Measurements from ENCODE around the gene ADIPOR2.

Gene ADIPOR2

GRCh38 chr12:1769809-1770494 is 79.1 kb downstream of the ADIPOR2 start:
- no peak for DNase-seq (ENCODE audit: insufficient read length, low spot score)
- no peak for TF ChIP-seq POLR2A (IDR thresholded peaks at IDR 0.05; ENCODE audit: low read depth, low read length)
- FAIRE-seq, result peak; percentile 71

- FAIRE-seq (no peak), DNase-seq (ENCODE audit: insufficient read length, low spot score) (no peak)
- TF ChIP-seq POLR2A (IDR thresholded peaks at IDR 0.05; ENCODE audit: low read depth, low read length), result no peak
Observed at GRCh38 chr12:1773937-1774655, 83.2 kb downstream of the ADIPOR2 start.

- peak; percentile 97 for FAIRE-seq
Observed at GRCh38 chr12:1776170-1776921, 85.5 kb downstream of the ADIPOR2 start.

GRCh38 chr12:1777798-1778197 is 86.9 kb downstream of the ADIPOR2 start:
- DNase-seq (ENCODE audit: insufficient read length, low spot score), result no peak
- TF ChIP-seq POLR2A (IDR thresholded peaks at IDR 0.05; ENCODE audit: low read depth, low read length), result no peak
- FAIRE-seq, result peak; percentile 96

More at GRCh38 chr12:1776170-1776921, 85.5 kb downstream of the ADIPOR2 start:
- no peak for TF ChIP-seq POLR2A (IDR thresholded peaks at IDR 0.05; ENCODE audit: low read depth, low read length)
- DNase-seq (ENCODE audit: insufficient read length, low spot score), result no peak

- TF ChIP-seq POLR2A (IDR thresholded peaks at IDR 0.05; ENCODE audit: low read depth, low read length), result no peak
- FAIRE-seq (no peak), DNase-seq (ENCODE audit: insufficient read length, low spot score) (no peak)
Observed at GRCh38 chr12:1778911-1779310, 88.0 kb downstream of the ADIPOR2 start.

GRCh38 chr12:1779783-1780182 is 88.9 kb downstream of the ADIPOR2 start:
- no peak for TF ChIP-seq POLR2A (IDR thresholded peaks at IDR 0.05; ENCODE audit: low read depth, low read length)
- FAIRE-seq (peak; percentile 84), DNase-seq (ENCODE audit: insufficient read length, low spot score) (no peak)

- no peak for TF ChIP-seq POLR2A (IDR thresholded peaks at IDR 0.05; ENCODE audit: low read depth, low read length)
- FAIRE-seq, result peak; percentile 43
Observed at GRCh38 chr12:1781772-1782171, 90.9 kb downstream of the ADIPOR2 start.

GRCh38 chr12:1782215-1782614 is 91.3 kb downstream of the ADIPOR2 start:
- DNase-seq (ENCODE audit: insufficient read length, low spot score), result no peak
- no peak for TF ChIP-seq POLR2A (IDR thresholded peaks at IDR 0.05; ENCODE audit: low read depth, low read length)
- peak; percentile 30 for FAIRE-seq

More at GRCh38 chr12:1781772-1782171, 90.9 kb downstream of the ADIPOR2 start:
- DNase-seq (ENCODE audit: insufficient read length, low spot score), result no peak

GRCh38 chr12:1787714-1788113 is 96.8 kb downstream of the ADIPOR2 start:
- FAIRE-seq, result no peak
- TF ChIP-seq POLR2A (IDR thresholded peaks at IDR 0.05; ENCODE audit: low read depth, low read length), result no peak
- no peak for DNase-seq (ENCODE audit: insufficient read length, low spot score)

GRCh38 chr12:1790444-1790843 is 99.6 kb downstream of the ADIPOR2 start:
- DNase-seq (ENCODE audit: insufficient read length, low spot score) (no peak), FAIRE-seq (no peak)
- no peak for TF ChIP-seq POLR2A (IDR thresholded peaks at IDR 0.05; ENCODE audit: low read depth, low read length)

- DNase-seq (ENCODE audit: insufficient read length, low spot score) (no peak), FAIRE-seq (no peak)
- TF ChIP-seq POLR2A (IDR thresholded peaks at IDR 0.05; ENCODE audit: low read depth, low read length), result no peak
Observed at GRCh38 chr12:1791104-1791841, 100.4 kb downstream of the ADIPOR2 start.

- FAIRE-seq (no peak), DNase-seq (ENCODE audit: insufficient read length, low spot score) (no peak)
- no peak for TF ChIP-seq POLR2A (IDR thresholded peaks at IDR 0.05; ENCODE audit: low read depth, low read length)
Observed at GRCh38 chr12:1792406-1792805, 101.5 kb downstream of the ADIPOR2 start.

- DNase-seq (ENCODE audit: insufficient read length, low spot score) (no peak), FAIRE-seq (no peak)
- no peak for TF ChIP-seq POLR2A (IDR thresholded peaks at IDR 0.05; ENCODE audit: low read depth, low read length)
Observed at GRCh38 chr12:1793426-1794210, 102.7 kb downstream of the ADIPOR2 start.
